Cardiac fibroblast (primary cell): ENCODE results near the gene DAPK2.

Source experiments
- DNase-seq, 2 donors: peaks; one replicate each; pipeline versions ENCODE4 v3.0.0 to v3.0.0-alpha.2; 2010; ENCODE audit warnings: low read depth in 2 of 2
- H3K4me3 ChIP-seq, 2 donors: replicated peaks in 1 of 2; 1 replicate in 1 of 2; 2 replicates in 1 of 2; pipeline ENCODE4 v1.5.1; 2011; ENCODE audit warnings: low read depth in 2 of 2, low read length in 2 of 2, mild to moderate bottlenecking in 2 of 2, moderate library complexity in 1 of 2
- TF ChIP-seq, protein P1 (sequence below): IDR thresholded peaks from one replicate; pipeline ENCODE4 v1.5.1; 2011; ENCODE audit warnings: low read depth, mild to moderate bottlenecking, low read length, inconsistent platforms

DAPK2 gene

GRCh38 chr15:64023220-64023619, 23.1 kb downstream of the DAPK2 start:
- no peak overlapping the region for H3K4me3 ChIP-seq
- TF ChIP-seq, protein P1, sequence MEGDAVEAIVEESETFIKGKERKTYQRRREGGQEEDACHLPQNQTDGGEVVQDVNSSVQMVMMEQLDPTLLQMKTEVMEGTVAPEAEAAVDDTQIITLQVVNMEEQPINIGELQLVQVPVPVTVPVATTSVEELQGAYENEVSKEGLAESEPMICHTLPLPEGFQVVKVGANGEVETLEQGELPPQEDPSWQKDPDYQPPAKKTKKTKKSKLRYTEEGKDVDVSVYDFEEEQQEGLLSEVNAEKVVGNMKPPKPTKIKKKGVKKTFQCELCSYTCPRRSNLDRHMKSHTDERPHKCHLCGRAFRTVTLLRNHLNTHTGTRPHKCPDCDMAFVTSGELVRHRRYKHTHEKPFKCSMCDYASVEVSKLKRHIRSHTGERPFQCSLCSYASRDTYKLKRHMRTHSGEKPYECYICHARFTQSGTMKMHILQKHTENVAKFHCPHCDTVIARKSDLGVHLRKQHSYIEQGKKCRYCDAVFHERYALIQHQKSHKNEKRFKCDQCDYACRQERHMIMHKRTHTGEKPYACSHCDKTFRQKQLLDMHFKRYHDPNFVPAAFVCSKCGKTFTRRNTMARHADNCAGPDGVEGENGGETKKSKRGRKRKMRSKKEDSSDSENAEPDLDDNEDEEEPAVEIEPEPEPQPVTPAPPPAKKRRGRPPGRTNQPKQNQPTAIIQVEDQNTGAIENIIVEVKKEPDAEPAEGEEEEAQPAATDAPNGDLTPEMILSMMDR, result no peak
- no peak for DNase-seq

DNA sequence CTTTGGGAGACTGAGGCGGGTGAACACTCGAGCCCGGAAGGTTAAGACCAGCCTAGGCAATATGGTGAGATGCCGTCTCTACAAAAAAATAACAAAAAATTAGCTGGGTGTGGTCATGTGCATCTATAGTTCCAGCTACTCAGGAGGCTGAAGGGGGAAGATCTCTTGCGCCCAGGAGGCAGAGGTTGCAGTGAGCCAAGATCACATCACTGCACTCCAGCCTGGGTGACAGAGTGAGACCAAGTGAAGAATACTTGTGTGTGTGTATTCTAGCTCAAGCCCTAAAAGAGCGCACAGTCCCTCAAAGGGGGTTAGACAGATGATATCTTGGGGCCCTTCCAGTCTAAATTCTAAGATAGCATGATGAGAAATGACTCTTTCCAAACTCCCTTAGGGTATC, 23.7 kb downstream of the DAPK2 start:
- no peak overlapping the region for H3K4me3 ChIP-seq
- TF ChIP-seq, protein P1, result no peak
- DNase-seq, result no peak

GRCh38 chr15:64019764-64020163, 26.5 kb downstream of the DAPK2 start:
- TF ChIP-seq, protein P1, result no peak
- no peak for DNase-seq
- no peak overlapping the region for H3K4me3 ChIP-seq

DNA sequence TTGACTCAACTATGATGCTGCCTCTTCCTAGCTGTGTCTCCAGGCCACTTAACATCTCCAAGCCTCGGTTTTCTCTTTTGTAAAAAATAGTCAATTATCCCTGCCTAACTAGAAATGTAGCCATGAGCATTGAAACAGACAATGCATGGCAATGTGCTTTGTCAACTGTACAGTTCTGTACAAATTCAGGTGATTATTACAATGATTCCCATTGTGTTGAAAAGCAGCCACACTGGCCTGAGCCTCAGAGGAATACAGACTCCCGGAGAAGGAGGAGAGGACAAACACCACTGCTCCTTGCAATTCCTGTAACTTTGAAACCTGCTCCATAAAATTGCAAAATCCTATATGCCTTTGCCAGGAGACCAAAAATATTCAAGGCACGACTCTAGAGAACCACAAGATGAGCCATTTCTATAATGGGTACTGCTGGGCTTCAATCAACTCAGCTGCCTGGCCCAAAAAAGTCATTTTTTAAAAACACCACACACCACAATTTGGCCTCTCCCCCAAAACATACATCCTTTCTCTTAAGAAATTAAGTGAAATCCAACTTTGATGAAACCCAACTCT, 28.6 kb downstream of the DAPK2 start:
- no peak overlapping the region for H3K4me3 ChIP-seq
- peak in 1 of 2 donors; percentile 39 for DNase-seq
- TF ChIP-seq, protein P1, result no peak

- no peak overlapping the region for H3K4me3 ChIP-seq
- TF ChIP-seq, protein P1, result no peak
- DNase-seq, result peak in 1 of 2 donors; percentile 72
Measured at GRCh38 chr15:64017082-64017588, 29.1 kb downstream of the DAPK2 start.

GRCh38 chr15:64016257-64016656, 30.0 kb downstream of the DAPK2 start:
- TF ChIP-seq, protein P1, result no peak
- no peak for DNase-seq
- H3K4me3 ChIP-seq, result no peak overlapping the region

DNA sequence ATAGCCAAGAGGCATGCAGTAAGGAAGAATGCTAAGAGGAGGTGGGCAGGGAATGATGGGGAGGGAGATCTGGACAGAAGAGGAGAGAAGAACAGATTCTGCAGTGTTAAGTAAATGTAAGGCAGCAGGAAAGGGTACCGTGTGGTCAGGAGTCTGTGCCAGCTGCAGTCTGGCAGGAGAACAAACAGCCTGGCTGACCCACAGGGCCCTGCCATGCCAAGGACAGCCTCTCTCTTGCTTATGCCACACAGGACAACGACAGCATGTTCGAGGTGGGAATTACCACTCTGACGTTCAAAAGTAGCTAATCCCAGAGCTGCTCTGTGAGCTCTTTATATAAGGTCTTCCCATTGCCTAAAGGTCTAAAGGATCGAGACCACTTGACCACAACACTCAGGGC, 31.3 kb downstream of the DAPK2 start:
- DNase-seq, result no peak
- H3K4me3 ChIP-seq, result no peak overlapping the region
- TF ChIP-seq, protein P1, result no peak
